ENCODE measurements around the gene CLEC11A.

CLEC11A gene

DNA sequence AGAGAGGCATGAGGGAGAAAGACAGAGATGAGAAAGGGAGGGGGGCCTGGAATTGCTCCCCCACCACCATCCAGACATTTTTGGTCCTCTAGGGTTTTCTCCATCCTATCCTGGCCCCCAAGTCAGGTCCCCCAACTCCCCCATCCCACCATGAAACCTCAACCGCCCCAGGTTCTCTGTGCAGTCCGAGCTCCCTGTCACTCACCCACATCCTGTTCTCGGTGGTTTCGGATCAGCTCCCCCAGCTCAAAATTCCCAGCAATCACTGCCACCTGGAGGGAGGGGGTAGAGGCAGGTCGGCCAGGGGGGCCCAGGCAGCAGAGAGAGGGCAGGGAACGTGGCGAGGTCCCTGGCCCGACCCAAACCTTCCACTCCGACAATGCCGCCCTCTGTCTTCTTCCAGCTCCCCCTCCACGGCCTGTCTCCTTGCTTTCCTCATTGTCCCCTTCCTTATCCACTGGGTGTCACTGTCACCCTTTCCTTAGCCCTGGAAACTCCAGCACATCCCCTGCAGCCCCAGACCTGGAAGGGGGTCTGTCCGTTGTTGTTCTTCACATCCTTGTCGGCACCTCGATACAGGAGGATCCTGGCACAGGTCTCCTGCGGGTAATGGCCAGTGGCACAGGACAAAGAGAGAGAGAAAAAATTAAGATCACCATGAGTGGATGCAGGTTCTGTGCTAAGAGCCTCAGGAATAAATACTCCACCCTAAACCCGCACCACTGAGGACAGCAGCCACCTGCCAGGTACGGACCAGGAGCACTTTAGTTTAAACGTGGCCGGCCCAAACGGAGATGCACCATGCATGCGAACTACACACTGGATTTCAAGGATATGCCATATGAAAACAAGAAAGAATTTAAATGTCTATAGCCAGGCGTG lies 19.0 kb upstream of the CLEC11A start:
- no peaks in the 10 kb centered on the region for H3K9me3 ChIP-seq (ENCODE audit: insufficient read depth, low read length, severe bottlenecking)
- H2AFZ ChIP-seq (ENCODE audit: low read depth, low read length) = no peak overlapping the region
- H3K4me2 ChIP-seq (ENCODE audit: insufficient read depth, low read length) = no peak overlapping the region
- H3K27ac ChIP-seq (ENCODE audit: low read length) = no peak overlapping the region
- TF ChIP-seq, protein P1, sequence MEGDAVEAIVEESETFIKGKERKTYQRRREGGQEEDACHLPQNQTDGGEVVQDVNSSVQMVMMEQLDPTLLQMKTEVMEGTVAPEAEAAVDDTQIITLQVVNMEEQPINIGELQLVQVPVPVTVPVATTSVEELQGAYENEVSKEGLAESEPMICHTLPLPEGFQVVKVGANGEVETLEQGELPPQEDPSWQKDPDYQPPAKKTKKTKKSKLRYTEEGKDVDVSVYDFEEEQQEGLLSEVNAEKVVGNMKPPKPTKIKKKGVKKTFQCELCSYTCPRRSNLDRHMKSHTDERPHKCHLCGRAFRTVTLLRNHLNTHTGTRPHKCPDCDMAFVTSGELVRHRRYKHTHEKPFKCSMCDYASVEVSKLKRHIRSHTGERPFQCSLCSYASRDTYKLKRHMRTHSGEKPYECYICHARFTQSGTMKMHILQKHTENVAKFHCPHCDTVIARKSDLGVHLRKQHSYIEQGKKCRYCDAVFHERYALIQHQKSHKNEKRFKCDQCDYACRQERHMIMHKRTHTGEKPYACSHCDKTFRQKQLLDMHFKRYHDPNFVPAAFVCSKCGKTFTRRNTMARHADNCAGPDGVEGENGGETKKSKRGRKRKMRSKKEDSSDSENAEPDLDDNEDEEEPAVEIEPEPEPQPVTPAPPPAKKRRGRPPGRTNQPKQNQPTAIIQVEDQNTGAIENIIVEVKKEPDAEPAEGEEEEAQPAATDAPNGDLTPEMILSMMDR (IDR thresholded peaks at IDR 0.05; ENCODE audit: borderline replicate concordance, extremely low read depth, low read length, poor library complexity, severe bottlenecking) = no peak
- no peak for TF ChIP-seq EZH2 (IDR thresholded peaks at IDR 0.05; ENCODE audit: borderline replicate concordance, low read depth, low read length, severe bottlenecking)
- no peaks in the 10 kb centered on the region for H3K79me2 ChIP-seq (ENCODE audit: insufficient read depth, low read length)
- ATAC-seq (ENCODE audit: insufficient read depth, low read depth) (no peak), DNase-seq (no peak)
- no peak overlapping the region for H3K4me3 ChIP-seq (ENCODE audit: low read depth in 1 of 2, low read length in 2 of 2)
- no peaks in the 10 kb centered on the region for H3K27me3 ChIP-seq (ENCODE audit: insufficient read depth, low read length, poor library complexity)
- no peak overlapping the region for H3K9ac ChIP-seq (ENCODE audit: low read depth, low read length)
- no peaks in the 10 kb centered on the region for H3K36me3 ChIP-seq (ENCODE audit: insufficient read depth, low read length)
- no peaks in the 10 kb centered on the region for H3K4me1 ChIP-seq (ENCODE audit: insufficient read depth, low read length)
- no peaks in the 10 kb centered on the region; the same call in 1 of the 2 replicates for H4K20me1 ChIP-seq (ENCODE audit: insufficient read depth, low read length)

DNA sequence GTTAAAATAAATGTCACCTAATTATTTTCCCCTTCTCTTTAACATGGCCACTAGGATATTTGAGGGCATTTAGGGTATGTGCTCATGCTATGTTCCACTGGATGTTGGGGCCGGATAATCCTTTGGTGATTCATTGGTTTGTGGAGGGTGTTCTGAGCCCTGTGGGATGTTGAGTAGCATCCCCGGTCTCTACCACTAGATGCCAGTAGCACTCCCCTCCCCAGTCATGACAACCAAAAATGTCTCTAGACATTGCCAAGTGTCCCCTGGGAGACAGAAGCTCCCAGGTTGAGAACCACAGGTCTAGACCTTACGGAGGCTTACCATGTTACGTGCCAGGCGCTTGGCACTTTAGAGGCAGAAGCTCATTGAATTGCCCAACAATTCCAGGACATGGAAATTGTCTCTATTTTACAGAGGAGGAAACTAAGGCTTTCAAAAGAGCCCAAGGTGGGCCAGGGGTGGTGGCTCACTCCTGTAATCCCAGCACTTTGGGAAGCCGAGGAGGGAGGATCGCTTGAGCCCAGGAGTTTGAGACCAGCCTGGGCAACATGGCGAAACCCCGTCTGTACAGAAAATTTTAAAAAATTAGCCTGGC lies 17.6 kb upstream of the CLEC11A start:
- DNase-seq (peak; percentile 66), ATAC-seq (ENCODE audit: insufficient read depth, low read depth) (peak; percentile 95)

DNA sequence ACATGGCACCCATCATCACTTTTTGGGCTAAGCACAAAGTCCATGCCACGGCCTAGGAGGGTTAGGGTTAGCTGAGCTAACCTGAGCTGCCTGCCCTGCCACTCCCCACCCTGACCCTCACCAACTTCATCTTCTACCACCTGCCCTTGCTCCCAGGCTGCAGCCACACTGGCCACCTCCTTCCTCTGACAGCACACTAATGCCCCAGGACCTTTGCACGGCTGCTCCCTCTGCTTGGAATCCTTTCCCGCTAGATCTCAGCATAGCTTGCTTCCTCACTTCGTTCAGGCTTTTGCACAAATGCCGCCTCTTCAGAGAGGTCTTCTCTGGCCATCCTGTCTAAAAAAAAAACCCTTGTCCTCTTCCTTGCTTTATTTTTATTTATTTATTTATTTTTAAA lies 16.8 kb upstream of the CLEC11A start:
- ATAC-seq (ENCODE audit: insufficient read depth, low read depth) (no peak), DNase-seq (no peak)
- Histone ChIP-seq H3K9ac (ENCODE audit: low read depth, low read length) (no peak overlapping the region), H3K36me3 (ENCODE audit: insufficient read depth, low read length) (no peaks in the 10 kb centered on the region), H2AFZ (ENCODE audit: low read depth, low read length) (no peak overlapping the region), H3K4me1 (ENCODE audit: insufficient read depth, low read length) (no peaks in the 10 kb centered on the region), H3K4me2 (ENCODE audit: insufficient read depth, low read length) (no peak overlapping the region), H4K20me1 (ENCODE audit: insufficient read depth, low read length) (no peaks in the 10 kb centered on the region), H3K79me2 (ENCODE audit: insufficient read depth, low read length) (no peaks in the 10 kb centered on the region), H3K27me3 (ENCODE audit: insufficient read depth, low read length, poor library complexity) (no peaks in the 10 kb centered on the region), H3K9me3 (ENCODE audit: insufficient read depth, low read length, severe bottlenecking) (no peaks in the 10 kb centered on the region), H3K27ac (ENCODE audit: low read length) (no peak overlapping the region), H3K4me3 (ENCODE audit: low read depth in 1 of 2, low read length in 2 of 2) (no peak overlapping the region)
- TF ChIP-seq, protein P1 (IDR thresholded peaks at IDR 0.05; ENCODE audit: borderline replicate concordance, extremely low read depth, low read length, poor library complexity, severe bottlenecking) = no peak
- no peak for TF ChIP-seq EZH2 (IDR thresholded peaks at IDR 0.05; ENCODE audit: borderline replicate concordance, low read depth, low read length, severe bottlenecking)

More for the DNA sequence above, 17.6 kb upstream of the CLEC11A start:
- Histone ChIP-seq H4K20me1 (ENCODE audit: insufficient read depth, low read length) (no peaks in the 10 kb centered on the region), H3K27me3 (ENCODE audit: insufficient read depth, low read length, poor library complexity) (no peaks in the 10 kb centered on the region), H3K9me3 (ENCODE audit: insufficient read depth, low read length, severe bottlenecking) (no peaks in the 10 kb centered on the region), H3K4me1 (ENCODE audit: insufficient read depth, low read length) (no peaks in the 10 kb centered on the region), H3K27ac (ENCODE audit: low read length) (no peak overlapping the region), H3K79me2 (ENCODE audit: insufficient read depth, low read length) (no peaks in the 10 kb centered on the region), H2AFZ (ENCODE audit: low read depth, low read length) (no peak overlapping the region), H3K4me3 (ENCODE audit: low read depth in 1 of 2, low read length in 2 of 2) (no peak overlapping the region), H3K4me2 (ENCODE audit: insufficient read depth, low read length) (no peak overlapping the region), H3K36me3 (ENCODE audit: insufficient read depth, low read length) (no peaks in the 10 kb centered on the region), H3K9ac (ENCODE audit: low read depth, low read length) (no peak overlapping the region)
- no peak for TF ChIP-seq EZH2 (IDR thresholded peaks at IDR 0.05; ENCODE audit: borderline replicate concordance, low read depth, low read length, severe bottlenecking)
- TF ChIP-seq, protein P1 (IDR thresholded peaks at IDR 0.05; ENCODE audit: borderline replicate concordance, extremely low read depth, low read length, poor library complexity, severe bottlenecking) = peak; percentile 81
